A673 (cell line): Measurements from ENCODE around the gene USP34.

ENCODE experiments used
- EZH2 ChIP-seq: fragments of 200-600 bp; sonication (generic); IDR thresholded peaks from 2 replicates; pipeline ENCODE4 v1.6.1; 2017; ENCODE audit warnings: borderline replicate concordance, low read depth, mild to moderate bottlenecking, mixed read lengths, antibody characterized with exemption, low read length; ENCODE audit not compliant: poor library complexity, severe bottlenecking
- TF ChIP-seq, protein P1 (sequence below): fragments of 300-800, 200-600 bp; sonication (generic); conservative IDR thresholded peaks from 2 replicates; pipeline ENCODE4 v1.5.1; 2017; ENCODE audit warnings: low read depth, mild to moderate bottlenecking, antibody characterized with exemption, low read length, moderate library complexity, mixed read lengths

GRCh38 chr2:61448229-61448628 lies 22.7 kb downstream of the USP34 start:
- TF ChIP-seq, protein P1, sequence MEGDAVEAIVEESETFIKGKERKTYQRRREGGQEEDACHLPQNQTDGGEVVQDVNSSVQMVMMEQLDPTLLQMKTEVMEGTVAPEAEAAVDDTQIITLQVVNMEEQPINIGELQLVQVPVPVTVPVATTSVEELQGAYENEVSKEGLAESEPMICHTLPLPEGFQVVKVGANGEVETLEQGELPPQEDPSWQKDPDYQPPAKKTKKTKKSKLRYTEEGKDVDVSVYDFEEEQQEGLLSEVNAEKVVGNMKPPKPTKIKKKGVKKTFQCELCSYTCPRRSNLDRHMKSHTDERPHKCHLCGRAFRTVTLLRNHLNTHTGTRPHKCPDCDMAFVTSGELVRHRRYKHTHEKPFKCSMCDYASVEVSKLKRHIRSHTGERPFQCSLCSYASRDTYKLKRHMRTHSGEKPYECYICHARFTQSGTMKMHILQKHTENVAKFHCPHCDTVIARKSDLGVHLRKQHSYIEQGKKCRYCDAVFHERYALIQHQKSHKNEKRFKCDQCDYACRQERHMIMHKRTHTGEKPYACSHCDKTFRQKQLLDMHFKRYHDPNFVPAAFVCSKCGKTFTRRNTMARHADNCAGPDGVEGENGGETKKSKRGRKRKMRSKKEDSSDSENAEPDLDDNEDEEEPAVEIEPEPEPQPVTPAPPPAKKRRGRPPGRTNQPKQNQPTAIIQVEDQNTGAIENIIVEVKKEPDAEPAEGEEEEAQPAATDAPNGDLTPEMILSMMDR: no peak
- TF ChIP-seq EZH2: no peak
